ENCODE data around the gene WDR74. TPM values are rescaled to one million over a fixed set of nuclear protein-coding genes. Genes with fewer than 3 reads are reported as not detected.

Gene WDR74
- total and polyA plus RNA-seq, 2 donors (not counting 1 experiment from before 2014, with no cell fraction given) = 14.8 to 86.9 TPM

DNA sequence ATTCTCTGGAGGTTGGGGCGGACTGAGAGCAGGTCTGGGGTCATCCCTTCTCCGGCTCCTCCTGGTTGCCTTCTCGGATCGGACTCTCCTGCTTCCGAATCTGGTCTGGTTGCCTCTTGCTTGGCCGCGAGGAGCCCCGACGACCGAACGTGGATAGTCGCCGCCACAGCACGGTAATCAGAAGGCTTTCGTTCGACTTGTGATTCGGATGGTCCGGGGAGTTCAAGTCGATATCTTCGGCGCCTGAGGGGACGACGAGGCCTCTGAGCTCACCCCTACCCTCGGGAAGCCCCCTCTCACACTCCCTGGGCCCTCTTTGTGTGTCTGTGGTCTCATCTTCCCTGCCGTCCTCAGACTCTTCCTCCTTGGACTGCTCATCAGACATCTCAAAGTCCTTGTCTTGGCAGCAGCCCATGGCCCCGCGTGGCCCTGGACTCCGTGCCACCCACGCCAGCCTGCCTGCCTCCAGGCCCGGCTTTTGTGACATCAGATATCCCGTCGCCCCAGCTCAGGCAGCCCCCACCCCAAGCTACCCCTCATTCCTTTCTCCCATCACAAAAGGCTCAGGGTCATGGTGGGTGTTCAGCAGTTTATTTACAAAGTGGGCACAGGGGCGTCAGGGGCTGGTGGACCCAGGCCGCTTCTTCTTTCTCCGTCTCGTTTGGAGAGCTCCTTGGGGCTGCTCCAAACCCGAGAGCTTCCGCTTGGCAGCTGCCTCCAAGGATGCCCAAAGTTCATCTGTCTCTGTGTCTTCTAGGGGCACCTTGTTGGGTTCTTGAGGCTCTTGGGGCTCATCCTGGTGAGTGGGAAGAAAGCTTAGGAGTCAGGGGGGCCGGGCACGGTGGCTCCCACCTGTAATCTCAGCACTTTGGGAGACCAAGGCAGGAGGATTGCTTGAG lies 6.8 kb downstream of the WDR74 start, which contains the start of gene TEX54:
Gene TEX54 (minus strand): TSS at position 506 of the 899 bp plus-strand sequence.
- Histone ChIP-seq H3K4me1 (ENCODE audit: control insufficient read depth, extremely low read depth, insufficient read depth, low read length) (peaks cover 6% of the 10 kb centered on the region), H3K27ac (ENCODE audit: insufficient read depth, low read length) (peak within 1 kb of the TSS; percentile 99), H3K4me2 (ENCODE audit: extremely low read depth, insufficient read depth, low read length) (peak within 1 kb of the TSS; percentile 90), H3K27me3 (ENCODE audit: control insufficient read depth, insufficient read depth, low read length) (no peaks in the 10 kb centered on the region), H4K20me1 (ENCODE audit: control insufficient read depth, extremely low read depth, insufficient read depth, low read length) (no peaks in the 10 kb centered on the region), H2AFZ (ENCODE audit: low read length) (peak within 1 kb of the TSS; percentile 61), H3K36me3 (ENCODE audit: control insufficient read depth, insufficient read depth, low read length) (peaks cover 21% of the 10 kb centered on the region), H3K4me3 (replicated peaks in 1 of 4; ENCODE audit: control extremely low read depth in 1 of 4, insufficient read depth in 1 of 4, low read depth in 3 of 4, low read length in 4 of 4) (peak within 1 kb of the TSS; percentile 79 to 98 (median 92)), H3K9ac (ENCODE audit: insufficient read depth, low read length) (peak within 1 kb of the TSS; percentile 99), H3K9me3 (ENCODE audit: control insufficient read depth, insufficient read depth, low read depth, low read length) (no peaks in the 10 kb centered on the region), H3K79me2 (ENCODE audit: control insufficient read depth, insufficient read depth, low read length) (peaks cover 43% of the 10 kb centered on the region)
- TF ChIP-seq CTCF (conservative IDR thresholded peaks at IDR 0.05 in 1 of 2, IDR thresholded peaks at IDR 0.05 in 1 of 2; ENCODE audit: low read depth in 1 of 2, low read length in 2 of 2) (no peak), EZH2 (IDR thresholded peaks at IDR 0.05; ENCODE audit: low read length, missing control alignments) (no peak)
- DNase-seq (ENCODE audit: low read depth in 2 of 2) = peak in 1 of 2 donors; percentile 20

GRCh38 chr11:62831520-62832335 lies 7.7 kb downstream of the WDR74 start, which contains the start of gene STX5:
Gene STX5 (minus strand): TSS chr11:62832051. CDS start chr11:62831243, 808 bp downstream.
- DNase-seq (ENCODE audit: low read depth in 2 of 2) = peak; percentile 98 to 99
- H3K4me1 ChIP-seq (ENCODE audit: control insufficient read depth, extremely low read depth, insufficient read depth, low read length) = peaks cover 6% of the 10 kb centered on the region
- peak within 1 kb of the TSS; percentile 99 for H3K27ac ChIP-seq (ENCODE audit: insufficient read depth, low read length)
- peak within 1 kb of the TSS; percentile 90 for H3K4me2 ChIP-seq (ENCODE audit: extremely low read depth, insufficient read depth, low read length)
- peaks cover 46% of the 10 kb centered on the region for H3K79me2 ChIP-seq (ENCODE audit: control insufficient read depth, insufficient read depth, low read length)
- H3K9me3 ChIP-seq (ENCODE audit: control insufficient read depth, insufficient read depth, low read depth, low read length) = no peaks in the 10 kb centered on the region
- H3K27me3 ChIP-seq (ENCODE audit: control insufficient read depth, insufficient read depth, low read length) = no peaks in the 10 kb centered on the region
- TF ChIP-seq EZH2 (IDR thresholded peaks at IDR 0.05; ENCODE audit: low read length, missing control alignments) = no peak
- TF ChIP-seq CTCF (conservative IDR thresholded peaks at IDR 0.05 in 1 of 2, IDR thresholded peaks at IDR 0.05 in 1 of 2; ENCODE audit: low read depth in 1 of 2, low read length in 2 of 2) = no peak
- no peaks in the 10 kb centered on the region for H4K20me1 ChIP-seq (ENCODE audit: control insufficient read depth, extremely low read depth, insufficient read depth, low read length)
- peak within 1 kb of the TSS; percentile 99 for H3K9ac ChIP-seq (ENCODE audit: insufficient read depth, low read length)
- peaks cover 21% of the 10 kb centered on the region for H3K36me3 ChIP-seq (ENCODE audit: control insufficient read depth, insufficient read depth, low read length)
- peak within 1 kb of the TSS; percentile 61 for H2AFZ ChIP-seq (ENCODE audit: low read length)
- peak within 1 kb of the TSS; percentile 79 to 98 (median 92) for H3K4me3 ChIP-seq (replicated peaks in 1 of 4; ENCODE audit: control extremely low read depth in 1 of 4, insufficient read depth in 1 of 4, low read depth in 3 of 4, low read length in 4 of 4)

Data from fibroblast of lung (primary cell).